K562 (cell line): ENCODE measurements around the gene SCYL1.

ENCODE experiments used
- ATF1 ChIP-seq, 2 experiments: fragments of 450-650 bp in 1 of 2; IDR thresholded peaks; 2 replicates each; pipeline ENCODE4 v1.6.1; 2016; ENCODE audit warnings: missing compliant biosample characterization in 1 of 2, missing genetic modification characterization in 1 of 2
- CTBP1 ChIP-seq: fragments of 450-650 bp; IDR thresholded peaks from 2 replicates; pipeline ENCODE4 v1.6.1; 2016; ENCODE audit warnings: borderline replicate concordance
- CTCF ChIP-seq, 3 experiments: IDR thresholded peaks in 2 of 3; conservative IDR thresholded peaks in 1 of 3; 2 replicates each; pipeline ENCODE4 v1.5.1; 2011 to 2012; ENCODE audit warnings: low read length in 3 of 3, mild to moderate bottlenecking in 3 of 3, control low read depth in 2 of 3, improper control_type of control experiment in 1 of 3, inconsistent platforms in 1 of 3, low read depth in 1 of 3, mixed read lengths in 1 of 3, moderate library complexity in 1 of 3; ENCODE audit not compliant: insufficient read depth in 2 of 3
- MAZ ChIP-seq, 2 experiments: fragments of 450-650 bp in 1 of 2; sonication (generic) in 1 of 2; formaldehyde crosslinking; IDR thresholded peaks in 1 of 2; conservative IDR thresholded peaks in 1 of 2; 2 replicates each; pipeline versions ENCODE4 v1.4.0 to v1.5.0; 2020; ENCODE audit warnings: mild to moderate bottlenecking in 1 of 2, missing genetic modification reagents in 1 of 2
- MNT ChIP-seq, 2 experiments: fragments of 450-650 bp; conservative IDR thresholded peaks; 2 replicates each; pipeline ENCODE4 v1.6.1; 2017; ENCODE audit warnings: mild to moderate bottlenecking in 2 of 2, moderate library complexity in 2 of 2
- NFIC ChIP-seq: fragments of 450-650 bp; IDR thresholded peaks from 2 replicates; pipeline ENCODE4 v1.6.1; 2017; ENCODE audit warnings: mild to moderate bottlenecking, inconsistent platforms
- POLR2G ChIP-seq: fragments of 200-400 bp; formaldehyde crosslinking; IDR thresholded peaks from 2 replicates; pipeline ENCODE4 v1.6.1; 2017; ENCODE audit warnings: low read depth, mild to moderate bottlenecking, antibody characterized with exemption, low read length, moderate library complexity
- SETDB1 ChIP-seq: IDR thresholded peaks from one replicate; pipeline ENCODE4 v1.6.1; 2012; ENCODE audit warnings: low read length, control low read depth, inconsistent platforms
- SIRT6 ChIP-seq: IDR thresholded peaks from one replicate; pipeline ENCODE4 v1.6.1; 2012; ENCODE audit warnings: low read depth, mild to moderate bottlenecking, control low read depth, inconsistent platforms, low read length, moderate library complexity
- TEAD2 ChIP-seq: fragments of 450-650 bp; IDR thresholded peaks from 2 replicates; pipeline ENCODE4 v1.6.1; 2016; ENCODE audit warnings: missing genetic modification characterization, control low read depth, missing compliant biosample characterization
- ZBTB11 ChIP-seq, 3 experiments: fragments of 200-800 bp in 1 of 3; fragments of 250-450 bp in 1 of 3; fragments of 450-650 bp in 1 of 3; sonication (Bioruptor Pico) in 1 of 3; sonication (Bioruptor generic) in 1 of 3; formaldehyde crosslinking in 1 of 3; IDR thresholded peaks; 2 replicates each; pipeline versions ENCODE4 v1.6.1 to v1.8.0; 2016 to 2022; ENCODE audit warnings: mild to moderate bottlenecking in 2 of 3, missing genetic modification characterization in 2 of 3, missing compliant biosample characterization in 1 of 3, moderate library complexity in 1 of 3
- ZMIZ1 ChIP-seq, 2 experiments: fragments of 150-350 bp in 1 of 2; IDR thresholded peaks; 2 replicates each; pipeline ENCODE4 v1.6.1; 2012 to 2016; ENCODE audit warnings: low read depth in 2 of 2, low read length in 2 of 2, mild to moderate bottlenecking in 1 of 2, moderate library complexity in 1 of 2
- ZNF407 ChIP-seq: fragments of 450-650 bp; IDR thresholded peaks from 2 replicates; pipeline ENCODE4 v1.6.1; 2016; ENCODE audit warnings: low read depth
- ZNF75A ChIP-seq: fragments of 450-650 bp; formaldehyde crosslinking; IDR thresholded peaks from 2 replicates; pipeline ENCODE4 v1.4.0; 2020; ENCODE audit warnings: mild to moderate bottlenecking

- TF ChIP-seq ZNF75A (CRISPR knock-in tag) = no peak
- no peak for TF ChIP-seq ZNF407
- TF ChIP-seq CTBP1 = no peak
- TF ChIP-seq MAZ (CRISPR knock-in tag; conservative IDR thresholded peaks at IDR 0.05 in 1 of 2, IDR thresholded peaks at IDR 0.05 in 1 of 2) = no peak
- no peak for TF ChIP-seq TEAD2 (tag)
- no peak for TF ChIP-seq SETDB1
- no peak for TF ChIP-seq ZBTB11 (CRISPR knock-in tag; IDR thresholded peaks at IDR 0.05)
- no peak for TF ChIP-seq SIRT6
- TF ChIP-seq ATF1 (CRISPR knock-in tag; IDR thresholded peaks at IDR 0.05) = no peak
- TF ChIP-seq ATF1 (tag; IDR thresholded peaks at IDR 0.05) = no peak
- 0 out of 4 replicates have a peak, but pooled peaks of 1 of the 2 experiments have one; percentile 21 for TF ChIP-seq ZMIZ1 (IDR thresholded peaks at IDR 0.05; ENCODE audit: low read depth in 2 of 2, low read length in 2 of 2)
- TF ChIP-seq CTCF (IDR thresholded peaks at IDR 0.05 in 2 of 3, conservative IDR thresholded peaks at IDR 0.05 in 1 of 3; ENCODE audit: insufficient read depth in 2 of 3, low read depth in 1 of 3, low read length in 3 of 3) = no peak; a peak in 1 of 6 replicates
- TF ChIP-seq MNT (conservative IDR thresholded peaks at IDR 0.05) = no peak
- no peak for TF ChIP-seq POLR2G
- TF ChIP-seq NFIC = no peak
These were observed 26.7 kb upstream of the SCYL1 start for GRCh38 chr11:65498042-65498726.
